Measurements from ENCODE around the gene FAF2. TPM values are rescaled to one million over a fixed set of nuclear protein-coding genes. Genes with fewer than 3 reads are reported as not detected.

The FAF2 gene, protein sequence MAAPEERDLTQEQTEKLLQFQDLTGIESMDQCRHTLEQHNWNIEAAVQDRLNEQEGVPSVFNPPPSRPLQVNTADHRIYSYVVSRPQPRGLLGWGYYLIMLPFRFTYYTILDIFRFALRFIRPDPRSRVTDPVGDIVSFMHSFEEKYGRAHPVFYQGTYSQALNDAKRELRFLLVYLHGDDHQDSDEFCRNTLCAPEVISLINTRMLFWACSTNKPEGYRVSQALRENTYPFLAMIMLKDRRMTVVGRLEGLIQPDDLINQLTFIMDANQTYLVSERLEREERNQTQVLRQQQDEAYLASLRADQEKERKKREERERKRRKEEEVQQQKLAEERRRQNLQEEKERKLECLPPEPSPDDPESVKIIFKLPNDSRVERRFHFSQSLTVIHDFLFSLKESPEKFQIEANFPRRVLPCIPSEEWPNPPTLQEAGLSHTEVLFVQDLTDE
- 48.5 to 54.4 TPM (median 50.7 TPM) in 5 replicates for total RNA-seq (2022; extraction: Qiagen RNA extraction)

GRCh38 chr5:176447978-176448608, at the start of gene FAF2:
FAF2 (plus strand) TSS chr5:176448385; CDS start chr5:176448408, 23 bp downstream.

GRCh38 chr5:176415952-176416924, 31.9 kb upstream of the FAF2 start, which contains the start of gene CLTB:
CLTB (minus strand) TSS chr5:176416539; CDS start chr5:176416363, 176 bp downstream.

GRCh38 chr5:176536902-176537553, 88.8 kb downstream of the FAF2 start, which contains the start of gene RNF44:
RNF44 (minus strand) TSS chr5:176537402; CDS start chr5:176532472, 4,930 bp downstream.

DNA sequence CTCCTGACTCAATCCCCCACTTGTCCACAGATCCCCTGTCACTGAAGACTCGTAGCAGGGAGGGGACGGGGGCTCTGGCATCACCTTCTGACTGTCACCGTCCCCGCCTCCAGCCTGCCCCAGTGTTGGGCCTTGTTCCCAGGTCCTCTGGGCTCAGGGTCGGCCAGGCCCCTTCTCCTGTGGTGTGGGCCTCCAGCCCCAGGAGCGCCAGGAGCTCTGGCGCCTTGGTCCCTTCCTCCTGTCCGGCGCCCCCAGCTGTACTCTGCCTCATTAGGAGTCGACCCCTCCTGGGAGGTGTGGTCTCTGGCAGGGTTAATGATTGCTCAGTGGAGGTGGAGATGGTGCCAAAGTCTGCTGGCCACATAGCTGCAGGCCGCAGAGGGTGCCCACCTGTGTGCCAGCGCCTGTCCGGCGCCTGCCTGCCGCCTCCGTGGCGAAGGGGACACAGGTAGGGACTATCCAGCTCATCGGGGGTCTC, 100.8 kb downstream of the FAF2 start, which contains the start of gene CDHR2:
TSS of gene CDHR2 (plus strand) at position 376 of the 478 bp plus-strand sequence. CDS start 16,011 bp downstream, outside the sequence.

Other genes starting within 250 kb of the FAF2 start
- 14.1 to 19.0 TPM (median 16.4 TPM) in 5 replicates for gene SIMC1, start 210.0 kb upstream of the FAF2 start, total RNA-seq (2022; extraction: Qiagen RNA extraction)
- gene KIAA1191, start 86.6 kb upstream of the FAF2 start, total RNA-seq (2022; extraction: Qiagen RNA extraction), result 76.4 to 94.0 TPM (median 92.3 TPM) in 5 replicates
- gene ARL10, start 82.9 kb upstream of the FAF2 start, total RNA-seq (2022; extraction: Qiagen RNA extraction), result 0.47 to 0.97 TPM (median 0.53 TPM) in 5 replicates
- gene NOP16, start 59.8 kb upstream of the FAF2 start, total RNA-seq (2022; extraction: Qiagen RNA extraction), result 121 to 129 TPM (median 127 TPM) in 5 replicates
- 239 to 292 TPM (median 247 TPM) in 5 replicates for gene HIGD2A, start 59.6 kb upstream of the FAF2 start, total RNA-seq (2022; extraction: Qiagen RNA extraction)
- 111 to 172 TPM (median 168 TPM) in 5 replicates for gene CLTB, start 31.8 kb upstream of the FAF2 start, total RNA-seq (2022; extraction: Qiagen RNA extraction)
- 20.4 to 40.3 TPM (median 35.2 TPM) in 5 replicates for gene RNF44, start 89.0 kb downstream of the FAF2 start, total RNA-seq (2022; extraction: Qiagen RNA extraction)
- 0.05 to 0.33 TPM (median 0.13 TPM) in 5 replicates for gene CDHR2, start 101.0 kb downstream of the FAF2 start, total RNA-seq (2022; extraction: Qiagen RNA extraction)
- gene GPRIN1, start 161.8 kb downstream of the FAF2 start, total RNA-seq (2022; extraction: Qiagen RNA extraction), result 8.1 to 10.1 TPM (median 9.3 TPM) in 5 replicates
- 0.95 to 1.7 TPM (median 1.3 TPM) in 5 replicates for gene SNCB, start 182.1 kb downstream of the FAF2 start, total RNA-seq (2022; extraction: Qiagen RNA extraction)
- not detected in 5 replicates for gene EIF4E1B, start 182.3 kb downstream of the FAF2 start, total RNA-seq (2022; extraction: Qiagen RNA extraction)
- gene TSPAN17, start 199.1 kb downstream of the FAF2 start, total RNA-seq (2022; extraction: Qiagen RNA extraction), result 52.6 to 66.4 TPM (median 64.8 TPM) in 5 replicates

Data from A549 treated with dexamethasone at 1 μM for 4 hours (cell line).